Astrocyte of the spinal cord (primary cell): ENCODE results near the gene AADACL2.

Experiments used
- DNase-seq: peaks from one replicate; pipeline ENCODE4 v3.0.0; 2011; ENCODE audit warnings: low read depth, low spot score
- H3K4me3 ChIP-seq: 2 replicates; pipeline ENCODE4 v1.5.1; 2011; ENCODE audit warnings: low read depth, mild to moderate bottlenecking, low read length, moderate library complexity
- in situ Hi-C: cut with HindIII; loops from 2 replicates; pipeline ENCODE4 v1.10.0; 2017; ENCODE audit warnings: low sequenced_read_pairs
- TF ChIP-seq, protein P1 (sequence below): IDR thresholded peaks from 2 replicates; pipeline ENCODE4 v1.5.1; 2012; ENCODE audit warnings: low read depth, mild to moderate bottlenecking, low read length, inconsistent platforms

The AADACL2 gene

DNA sequence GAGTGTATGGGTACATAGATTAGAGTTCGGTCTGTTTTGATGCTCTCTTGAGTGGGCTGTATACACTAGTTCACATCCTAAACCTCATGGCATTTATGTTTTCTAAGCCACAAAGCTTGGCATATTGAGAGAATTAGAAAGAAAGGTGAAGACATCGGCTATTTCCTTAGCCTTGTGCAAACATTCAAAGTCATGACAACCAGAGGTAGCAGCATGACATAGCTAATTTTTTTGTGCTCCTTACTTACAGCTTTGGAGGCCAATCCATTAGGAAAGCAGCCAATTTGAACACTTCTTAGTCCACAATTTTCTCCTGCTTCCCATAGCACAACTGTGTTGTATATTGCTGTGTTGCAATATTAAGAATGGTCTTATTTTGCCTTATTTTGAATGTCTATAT is 58.7 kb downstream of the AADACL2 start:
- in situ Hi-C loops: no loop called here
- TF ChIP-seq, protein P1, sequence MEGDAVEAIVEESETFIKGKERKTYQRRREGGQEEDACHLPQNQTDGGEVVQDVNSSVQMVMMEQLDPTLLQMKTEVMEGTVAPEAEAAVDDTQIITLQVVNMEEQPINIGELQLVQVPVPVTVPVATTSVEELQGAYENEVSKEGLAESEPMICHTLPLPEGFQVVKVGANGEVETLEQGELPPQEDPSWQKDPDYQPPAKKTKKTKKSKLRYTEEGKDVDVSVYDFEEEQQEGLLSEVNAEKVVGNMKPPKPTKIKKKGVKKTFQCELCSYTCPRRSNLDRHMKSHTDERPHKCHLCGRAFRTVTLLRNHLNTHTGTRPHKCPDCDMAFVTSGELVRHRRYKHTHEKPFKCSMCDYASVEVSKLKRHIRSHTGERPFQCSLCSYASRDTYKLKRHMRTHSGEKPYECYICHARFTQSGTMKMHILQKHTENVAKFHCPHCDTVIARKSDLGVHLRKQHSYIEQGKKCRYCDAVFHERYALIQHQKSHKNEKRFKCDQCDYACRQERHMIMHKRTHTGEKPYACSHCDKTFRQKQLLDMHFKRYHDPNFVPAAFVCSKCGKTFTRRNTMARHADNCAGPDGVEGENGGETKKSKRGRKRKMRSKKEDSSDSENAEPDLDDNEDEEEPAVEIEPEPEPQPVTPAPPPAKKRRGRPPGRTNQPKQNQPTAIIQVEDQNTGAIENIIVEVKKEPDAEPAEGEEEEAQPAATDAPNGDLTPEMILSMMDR: no peak
- H3K4me3 ChIP-seq: no peak overlapping the region
- DNase-seq: no peak

DNA sequence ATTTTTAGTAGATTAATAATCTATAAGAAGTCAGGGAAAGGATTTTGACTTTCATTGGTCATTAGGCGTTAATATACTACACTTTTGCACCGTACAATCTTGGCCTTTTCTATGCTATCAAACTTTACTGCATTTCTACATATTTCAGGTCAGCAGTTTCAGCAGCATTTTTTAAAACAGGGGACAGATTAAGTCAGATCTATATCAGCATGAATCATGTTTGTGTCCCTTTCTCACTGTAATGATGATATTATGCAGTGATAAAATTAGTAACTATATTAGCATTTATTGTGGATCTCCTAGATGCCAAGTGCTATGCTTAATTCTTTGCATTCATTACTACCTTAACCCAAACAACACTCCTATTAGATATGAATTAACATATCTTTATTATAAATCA is 59.9 kb downstream of the AADACL2 start:
- TF ChIP-seq, protein P1: no peak
- in situ Hi-C loops: no loop called here
- no peak for DNase-seq

DNA sequence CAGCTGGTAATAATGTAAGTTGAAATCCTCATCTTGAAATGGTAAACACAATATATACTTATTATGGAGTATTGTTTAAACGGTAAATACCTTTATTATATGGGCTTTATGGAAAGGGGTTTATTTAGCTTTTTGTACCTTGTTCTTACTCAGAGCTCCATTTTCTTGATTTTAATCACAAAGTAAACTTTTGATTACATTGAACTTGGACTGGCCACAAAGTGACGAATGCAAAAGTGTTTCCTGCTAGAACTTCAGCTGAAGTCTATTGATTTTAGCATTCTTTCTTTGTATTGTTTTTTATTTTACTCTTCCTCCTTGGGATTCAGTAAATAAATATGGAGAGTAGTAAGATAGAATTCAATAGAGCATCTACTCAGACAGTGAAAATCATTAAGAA is 60.4 kb downstream of the AADACL2 start:
- in situ Hi-C loops: no loop called here
- TF ChIP-seq, protein P1: no peak
- no peak overlapping the region for H3K4me3 ChIP-seq
- no peak for DNase-seq

More for the DNA sequence above, 59.9 kb downstream of the AADACL2 start:
- no peak overlapping the region for H3K4me3 ChIP-seq

DNA sequence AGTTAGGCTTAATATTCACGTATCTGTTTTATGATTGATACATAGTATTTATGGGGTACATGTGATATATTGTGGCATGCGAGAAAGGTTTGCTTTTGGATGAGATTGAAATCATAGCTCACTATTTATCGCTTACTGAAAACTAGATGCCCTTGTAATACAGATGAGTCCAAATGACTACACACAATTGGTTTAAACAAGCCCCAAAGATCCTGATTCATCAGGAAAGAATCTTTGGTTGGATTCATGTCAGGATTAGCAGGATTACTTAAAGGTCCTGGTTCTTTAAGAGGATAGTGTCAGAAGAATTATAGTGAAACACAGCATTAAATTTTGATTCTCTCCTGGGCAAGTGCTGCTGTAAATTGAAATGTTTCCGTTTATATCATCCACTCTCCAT is 61.5 kb downstream of the AADACL2 start:
- peak; percentile 70 for DNase-seq
- TF ChIP-seq, protein P1: no peak
- no peak overlapping the region for H3K4me3 ChIP-seq
- in situ Hi-C loops: no loop called here

DNA sequence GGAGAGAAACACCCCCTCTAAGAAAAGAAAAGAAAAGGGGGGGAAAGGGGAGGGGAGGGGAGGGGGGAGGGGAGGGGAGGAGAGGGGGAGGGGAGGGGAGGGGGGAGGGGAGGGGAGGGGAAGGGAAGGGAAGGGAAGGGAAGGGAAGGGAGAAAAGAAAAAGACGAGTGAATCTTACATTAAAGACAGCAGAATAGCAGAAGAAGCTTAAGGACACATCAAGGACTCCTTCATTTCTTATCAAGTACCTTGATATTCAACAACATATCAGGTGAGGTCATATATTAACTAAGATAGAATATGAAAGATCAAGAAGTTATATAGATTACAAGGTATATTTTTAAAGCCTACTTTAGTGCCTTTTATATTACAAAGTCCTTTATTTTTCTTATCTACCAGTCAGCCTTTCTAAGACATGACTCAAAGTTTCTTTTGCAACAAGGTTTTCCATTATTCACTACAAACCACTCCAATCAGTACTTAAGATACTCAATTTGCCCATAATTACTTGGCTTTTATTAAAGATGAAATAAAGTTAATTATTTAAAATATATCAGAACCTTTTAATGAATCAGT is 62.5 kb downstream of the AADACL2 start:
- H3K4me3 ChIP-seq: no peak overlapping the region
- no peak for DNase-seq
- TF ChIP-seq, protein P1: no peak
- in situ Hi-C loops: no loop called here

DNA sequence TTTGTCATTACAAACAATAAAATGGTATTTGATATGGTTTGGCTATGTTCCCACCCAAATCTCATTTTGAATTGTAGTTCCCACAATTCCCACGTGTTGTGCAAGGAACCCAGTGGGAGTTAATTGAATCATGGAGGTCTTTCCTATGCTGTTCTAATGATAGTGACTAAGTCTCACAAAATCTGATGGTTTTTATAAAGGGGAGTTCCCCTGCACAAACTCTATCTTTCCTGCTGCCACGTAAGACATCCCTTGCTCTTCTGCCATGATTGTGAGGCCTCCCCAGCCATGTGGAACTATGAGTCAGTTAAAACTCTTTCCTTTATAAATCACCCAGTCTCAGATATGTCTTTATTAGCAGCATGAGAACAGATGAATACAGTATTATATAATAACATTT is 64.7 kb downstream of the AADACL2 start:
- in situ Hi-C loops: no loop called here
- H3K4me3 ChIP-seq: no peak overlapping the region
- DNase-seq: peak; percentile 18
- TF ChIP-seq, protein P1: no peak

DNA sequence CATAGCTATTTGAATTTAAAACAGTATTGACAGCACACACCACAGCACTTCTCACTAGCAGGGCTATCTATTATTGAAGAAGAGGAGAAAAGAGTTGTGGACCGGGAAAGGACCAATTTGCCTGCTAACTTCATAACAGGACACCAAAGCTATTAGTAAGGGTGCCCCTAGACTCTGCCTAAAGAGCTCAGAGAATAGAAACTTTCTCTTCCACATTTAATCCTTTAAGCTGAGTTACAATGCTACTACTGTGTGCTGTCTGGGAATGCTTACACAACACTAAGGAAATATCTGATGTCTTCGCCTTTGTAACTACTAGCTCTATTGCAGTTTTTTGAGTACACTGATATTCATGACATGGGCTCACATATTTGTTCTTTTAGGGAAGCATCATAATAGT is 66.7 kb downstream of the AADACL2 start:
- DNase-seq: no peak
- TF ChIP-seq, protein P1: no peak
- no peak overlapping the region for H3K4me3 ChIP-seq
- in situ Hi-C loops: no loop called here
